H1 (cell line): ENCODE results near the gene ILKAP. TPM values are rescaled to one million over a fixed set of nuclear protein-coding genes. Genes with fewer than 3 reads are reported as not detected.

Experiments used
- CTCF ChIA-PET: fragments of 300-600 bp; sonication (Branson Sonifier 250); formaldehyde crosslinking; loops from one replicate; lab custom pipeline; 2021; ENCODE audit not compliant: partially characterized antibody; lab: Charles Lee
- POLR2A ChIA-PET: fragments of 300-600 bp; sonication (Branson Sonifier 250); formaldehyde crosslinking; loops from one replicate; lab custom pipeline; 2021; ENCODE audit warnings: inconsistent platforms; ENCODE audit not compliant: partially characterized antibody; lab: Charles Lee
- DNase-seq, 2 experiments: peaks; one replicate each; pipeline versions ENCODE4 v3.0.0 to v3.0.0-alpha.2; 2010 to 2022; ENCODE audit warnings: low spot score in 2 of 2, low read depth in 1 of 2, mixed read lengths in 1 of 2
- FAIRE-seq: peaks from 2 replicates; lab custom pipeline; 2011; peaks lifted over from hg19 to GRCh38; lab: Jason Lieb, UNC
- H2AFZ ChIP-seq: 2 replicates; pipeline ENCODE4 v1.8.1; 2012; ENCODE audit warnings: low read length, inconsistent platforms
- H2AK5ac ChIP-seq: 2 replicates; pipeline ENCODE4 v1.6.1; 2013; ENCODE audit warnings: low read depth, low read length
- H2BK120ac ChIP-seq: replicated peaks from 2 replicates; pipeline ENCODE3; 2013; ENCODE audit warnings: low read depth, low read length, inconsistent platforms
- H2BK12ac ChIP-seq: 2 replicates; pipeline ENCODE4 v1.6.1; 2013; ENCODE audit warnings: low read depth, low read length
- H2BK15ac ChIP-seq: 2 replicates; pipeline ENCODE4 v1.6.1; 2013; ENCODE audit warnings: low read length
- H2BK20ac ChIP-seq: 2 replicates; pipeline ENCODE4 v1.6.1; 2013; ENCODE audit warnings: low read length
- H2BK5ac ChIP-seq: 2 replicates; pipeline ENCODE4 v1.6.1; 2013; ENCODE audit warnings: low read depth, low read length
- H3K14ac ChIP-seq: 2 replicates; pipeline ENCODE4 v1.6.1; 2013; ENCODE audit warnings: inconsistent platforms; ENCODE audit not compliant: insufficient read length
- H3K18ac ChIP-seq: 2 replicates; pipeline ENCODE4 v1.6.1; 2013; ENCODE audit warnings: low read length; ENCODE audit errors: extremely low read depth
- H3K23ac ChIP-seq: 2 replicates; pipeline ENCODE4 v1.6.1; 2013; ENCODE audit warnings: inconsistent platforms; ENCODE audit not compliant: insufficient read length
- H3K23me2 ChIP-seq: 2 replicates; pipeline ENCODE4 v1.6.1; 2013; ENCODE audit warnings: low read depth, low read length
- H3K27ac ChIP-seq: 2 replicates; pipeline ENCODE4 v1.6.1; 2011; ENCODE audit warnings: low read depth, low read length, inconsistent platforms
- H3K27me3 ChIP-seq, 4 experiments: replicated peaks in 1 of 4; 1 replicate in 1 of 4; 2 replicates in 3 of 4; pipeline versions ENCODE4 v1.6.1 to v1.8.1; 2011 to 2013; ENCODE audit warnings: low read length in 3 of 4, mild to moderate bottlenecking in 3 of 4, inconsistent platforms in 2 of 4, mixed read lengths in 2 of 4, moderate library complexity in 1 of 4; ENCODE audit not compliant: control insufficient read depth in 3 of 4, insufficient read depth in 3 of 4; ENCODE audit errors: extremely low read depth in 1 of 4
- H3K36me3 ChIP-seq, 4 experiments: 2 replicates each; pipeline versions ENCODE4 v1.6.1 to v1.8.1; 2011 to 2013; ENCODE audit warnings: mild to moderate bottlenecking in 4 of 4, low read length in 3 of 4, moderate library complexity in 2 of 4, control low read depth in 1 of 4, inconsistent platforms in 1 of 4; ENCODE audit not compliant: insufficient read depth in 4 of 4, control insufficient read depth in 2 of 4
- H3K4ac ChIP-seq: replicated peaks from 2 replicates; pipeline ENCODE3; 2013; ENCODE audit warnings: low read length, low read depth, mixed read lengths, inconsistent platforms; ENCODE audit not compliant: insufficient read length
- H3K4me1 ChIP-seq, 4 experiments: replicated peaks in 1 of 4; 1 replicate in 1 of 4; 2 replicates in 3 of 4; pipeline versions ENCODE4 v1.6.1 to v1.8.1; 2011 to 2013; ENCODE audit warnings: low read length in 3 of 4, inconsistent platforms in 2 of 4, mixed read lengths in 1 of 4; ENCODE audit not compliant: insufficient read depth in 4 of 4, control insufficient read depth in 3 of 4
- H3K4me2 ChIP-seq, 2 experiments: 2 replicates each; pipeline versions ENCODE4 v1.6.1 to v1.8.1; 2011 to 2013; ENCODE audit warnings: low read depth in 2 of 2, low read length in 2 of 2, control low read depth in 1 of 2, inconsistent platforms in 1 of 2, mild to moderate bottlenecking in 1 of 2; ENCODE audit not compliant: insufficient read depth in 1 of 2
- H3K4me3 ChIP-seq, 4 experiments: fragments of 200-600, 300-600 bp in 1 of 4; sonication (generic), shearing (Covaris generic), sonication (Bioruptor Twin) in 1 of 4; 2 replicates each; pipeline versions ENCODE4 v1.5.1 to v1.8.1; 2011 to 2016; ENCODE audit warnings: low read length in 4 of 4, low read depth in 3 of 4, control low read depth in 2 of 4, inconsistent platforms in 2 of 4, mild to moderate bottlenecking in 2 of 4, mixed read lengths in 1 of 4, moderate library complexity in 1 of 4; ENCODE audit not compliant: insufficient read depth in 2 of 4; ENCODE audit errors: extremely low read depth in 1 of 4
- H3K56ac ChIP-seq: replicated peaks from 2 replicates; pipeline ENCODE3; 2013; ENCODE audit warnings: low read depth, mild to moderate bottlenecking, mixed read lengths, low read length, inconsistent platforms; ENCODE audit not compliant: insufficient read length
- H3K79me1 ChIP-seq: 2 replicates; pipeline ENCODE4 v1.6.1; 2013; ENCODE audit warnings: low read depth, low read length, control low read depth
- H3K79me2 ChIP-seq, 2 experiments: 2 replicates each; pipeline versions ENCODE4 v1.6.1 to v1.8.1; 2012 to 2013; ENCODE audit warnings: low read length in 2 of 2, mild to moderate bottlenecking in 2 of 2, inconsistent platforms in 1 of 2; ENCODE audit not compliant: insufficient read depth in 2 of 2, control insufficient read depth in 1 of 2
- H3K9ac ChIP-seq, 4 experiments: replicated peaks in 1 of 4; 1 replicate in 1 of 4; 2 replicates in 3 of 4; pipeline versions ENCODE4 v1.6.1 to v1.8.1; 2011 to 2013; ENCODE audit warnings: low read depth in 3 of 4, low read length in 3 of 4, control low read depth in 2 of 4, mild to moderate bottlenecking in 2 of 4, moderate library complexity in 2 of 4, inconsistent platforms in 1 of 4; ENCODE audit errors: extremely low read depth in 1 of 4
- H3K9me3 ChIP-seq, 2 experiments: 2 replicates each; pipeline versions ENCODE4 v1.6.1 to v1.8.1; 2012 to 2013; ENCODE audit warnings: mild to moderate bottlenecking in 2 of 2, moderate library complexity in 2 of 2, control low read depth in 1 of 2, inconsistent platforms in 1 of 2, low read depth in 1 of 2, low read length in 1 of 2, mixed read lengths in 1 of 2; ENCODE audit not compliant: insufficient read depth in 2 of 2
- H4K20me1 ChIP-seq, 2 experiments: replicated peaks in 1 of 2; 2 replicates each; pipeline versions ENCODE3 to v1.8.1; 2011 to 2013; ENCODE audit warnings: inconsistent platforms in 2 of 2, low read length in 2 of 2, mild to moderate bottlenecking in 1 of 2; ENCODE audit not compliant: insufficient read depth in 2 of 2, control insufficient read depth in 1 of 2
- H4K5ac ChIP-seq: 2 replicates; pipeline ENCODE4 v1.6.1; 2013; ENCODE audit warnings: low read length, low read depth, mixed read lengths, inconsistent platforms; ENCODE audit not compliant: insufficient read length
- H4K8ac ChIP-seq: 2 replicates; pipeline ENCODE4 v1.8.0; 2013; ENCODE audit warnings: mild to moderate bottlenecking, moderate library complexity, low read length, inconsistent platforms; ENCODE audit not compliant: insufficient read depth; ENCODE audit errors: extremely low read depth
- H4K91ac ChIP-seq: replicated peaks from 2 replicates; pipeline ENCODE3; 2013; ENCODE audit warnings: low read length, mixed read lengths, inconsistent platforms; ENCODE audit not compliant: insufficient read length
- ATF2 ChIP-seq: IDR thresholded peaks from 2 replicates; pipeline ENCODE4 v1.6.1; 2012; ENCODE audit warnings: low read length, inconsistent platforms
- BACH1 ChIP-seq: IDR thresholded peaks from 2 replicates; pipeline ENCODE4 v1.6.1; 2012; ENCODE audit warnings: low read length, improper control_type of control experiment
- BCL11A ChIP-seq, 2 experiments: IDR thresholded peaks; one replicate each; pipeline ENCODE4 v1.6.1; 2011; ENCODE audit warnings: low read depth in 2 of 2, low read length in 2 of 2, mild to moderate bottlenecking in 2 of 2
- CHD2 ChIP-seq: IDR thresholded peaks from 2 replicates; pipeline ENCODE4 v1.6.1; 2012; ENCODE audit warnings: low read length, improper control_type of control experiment
- EGR1 ChIP-seq: IDR thresholded peaks from 2 replicates; pipeline ENCODE4 v1.6.1; 2011; ENCODE audit warnings: low read depth, low read length, borderline replicate concordance
- FOSL1 ChIP-seq: IDR thresholded peaks from 2 replicates; pipeline ENCODE4 v1.6.1; 2011; ENCODE audit warnings: mild to moderate bottlenecking, low read depth, low read length, moderate library complexity; ENCODE audit not compliant: insufficient read depth
- JUN ChIP-seq: IDR thresholded peaks from 2 replicates; pipeline ENCODE4 v1.6.1; 2011; ENCODE audit warnings: low read depth, mild to moderate bottlenecking, improper control_type of control experiment, low read length
- JUND ChIP-seq: IDR thresholded peaks from 2 replicates; pipeline ENCODE4 v1.6.1; 2011; ENCODE audit warnings: mild to moderate bottlenecking, improper control_type of control experiment, low read length
- MAFK ChIP-seq: IDR thresholded peaks from 2 replicates; pipeline ENCODE4 v1.6.1; 2012; ENCODE audit warnings: low read depth, mild to moderate bottlenecking, improper control_type of control experiment, low read length
- NANOG ChIP-seq: IDR thresholded peaks from 2 replicates; pipeline ENCODE4 v1.6.1; 2011; ENCODE audit warnings: low read length, low read depth, mild to moderate bottlenecking, inconsistent platforms; ENCODE audit not compliant: insufficient read depth, poor library complexity, severe bottlenecking
- PHF8 ChIP-seq: fragments of 200-600 bp; sonication (generic); conservative IDR thresholded peaks from 2 replicates; pipeline ENCODE4 v1.7.1; 2012; ENCODE audit warnings: low read depth, mild to moderate bottlenecking, inconsistent platforms, low read length, moderate library complexity
- POU5F1 ChIP-seq: IDR thresholded peaks from 2 replicates; pipeline ENCODE4 v1.6.1; 2011; ENCODE audit warnings: low read depth, mild to moderate bottlenecking, low read length, moderate library complexity
- SIRT6 ChIP-seq: IDR thresholded peaks from one replicate; pipeline ENCODE4 v1.7.1; 2012; ENCODE audit warnings: low read length, inconsistent platforms
- WGBS, 2 experiments: shearing (Covaris generic) in 1 of 2; methylation state at CpG; one replicate each; pipeline versions ENCODE4 v1.1.6 to v1.1.7; 2013 to 2015; ENCODE audit warnings: low lambda C conversion rate in 2 of 2, mixed read lengths in 2 of 2, inconsistent platforms in 1 of 2, low coverage in 1 of 2, missing lambda C conversion rate in 1 of 2; ENCODE audit not compliant: insufficient replicate concordance in 2 of 2, insufficient coverage in 1 of 2, insufficient read length in 1 of 2; ENCODE audit errors: extremely low coverage in 1 of 2, missing lambda C conversion rate in 1 of 2; 5-methylcytosine and 5-hydroxymethylcytosine counted together
- polyA plus RNA-seq, 7 experiments: library from polyadenylated mRNA; depleted of rRNA in 3 of 7; stranded (reverse) in 5 of 7; unstranded in 2 of 7; fragments of >200 nt in 5 of 7; fragments of 200-250 nt in 2 of 7; gene quantifications; 1 replicate in 5 of 7; 2 replicates in 1 of 7; 4 replicates in 1 of 7; pipeline versions ENCODE4 v1.2.1 to v1.2.3, GENCODE V29; 2011 to 2013; ENCODE audit warnings: missing spikeins in 2 of 7, mixed read lengths in 2 of 7
- total RNA-seq: library from RNA; stranded (reverse); fragmentation: NEBNext Ultra II Directional; extraction: Animal tissue kit (Norgen Biotek cat#: 25700); gene quantifications from 2 replicates; pipeline ENCODE4 v1.2.1, GENCODE V29; 2021

ILKAP gene
- total and polyA plus RNA-seq, 2 of the 8 experiments (the other 6 are each of a cell fraction or from before 2014, with no cell fraction given): 23.5 to 33.8 TPM

- no peaks in the 10 kb centered on the region for H3K79me2 ChIP-seq
- H3K27me3 ChIP-seq: peaks cover 6 to 32% (median 24%) of the 10 kb centered on the region in 4 experiments
- peaks cover 0 to 2% of the 10 kb centered on the region in 2 experiments for H4K20me1 ChIP-seq
- no peak overlapping the region for H2BK5ac ChIP-seq
- H3K23ac ChIP-seq: no peak overlapping the region
- no peak overlapping the region for H2BK12ac ChIP-seq
- no peak overlapping the region for H3K18ac ChIP-seq
- 64% methylated on average over 5 of the region's 5 CpGs; no CpG with 5 or more reads in 1 of the 2 experiments for WGBS, 2 experiments
- no peak overlapping the region for H2AK5ac ChIP-seq
- H2BK120ac ChIP-seq: no peak overlapping the region
- no peaks in the 10 kb centered on the region for H3K36me3 ChIP-seq
- H4K91ac ChIP-seq: no peak overlapping the region
- no peak overlapping the region for H3K14ac ChIP-seq
- H4K8ac ChIP-seq: no peak overlapping the region
- POLR2A ChIA-PET: interaction anchor here (1.1 to 1.4 kb wide), 2 partner anchors 9 to 12 kb away, joined by 4 to 13 read pairs; partner anchors contain the start of gene HES6
- no peak overlapping the region for H3K4ac ChIP-seq
- no peak overlapping the region for H2AFZ ChIP-seq
- no peak for FAIRE-seq
- H3K4me1 ChIP-seq: peaks cover 0 to 7% (median 5%) of the 10 kb centered on the region in 4 experiments; a peak in 5 of 7 replicates
- no peaks in the 10 kb centered on the region for H3K9me3 ChIP-seq
- no peak overlapping the region for H4K5ac ChIP-seq
- H2BK20ac ChIP-seq: no peak overlapping the region
- H3K4me3 ChIP-seq: peak overlapping the region; percentile 47 to 71 (median 54); a peak in 7 of 8 replicates
- no peak overlapping the region for H3K27ac ChIP-seq
- peak overlapping the region; percentile 89 to 99 for H3K4me2 ChIP-seq
- no peak for DNase-seq
- peaks cover 11% of the 10 kb centered on the region; the same call in 1 of the 2 replicates for H3K23me2 ChIP-seq
- no peak overlapping the region for H2BK15ac ChIP-seq
- H3K9ac ChIP-seq: no peak overlapping the region
- no peaks in the 10 kb centered on the region for H3K79me1 ChIP-seq
- CTCF ChIA-PET: interaction anchor here (1.2 kb wide), 1 partner anchor 24 kb away, joined by 4 read pairs; no protein-coding TSS in a partner anchor
- H3K56ac ChIP-seq: no peak overlapping the region
- no peak for TF ChIP-seq JUND
- no peak for TF ChIP-seq FOSL1
- no peak for TF ChIP-seq NANOG
- TF ChIP-seq MAFK: no peak
- no peak for TF ChIP-seq SIRT6
- no peak for TF ChIP-seq BACH1
- no peak for TF ChIP-seq EGR1
- TF ChIP-seq ATF2: no peak
- no peak for TF ChIP-seq JUN
- TF ChIP-seq POU5F1: no peak
- no peak for TF ChIP-seq BCL11A (IDR thresholded peaks at IDR 0.05; ENCODE audit: low read depth in 2 of 2, low read length in 2 of 2)
- TF ChIP-seq CHD2: no peak
- no peak for TF ChIP-seq PHF8
Measured at GRCh38 chr2:238230699-238231098, 27.2 kb upstream of the ILKAP start.
